ENCODE measurements around the gene SIRT6. TPM values are rescaled to one million over a fixed set of nuclear protein-coding genes. Genes with fewer than 3 reads are reported as not detected.

Gene SIRT6
- total and polyA plus RNA-seq, 9 of the 15 experiments (the other 6 are each of a cell fraction or from before 2014, with no cell fraction given): 1.4 to 41.1 (median 10.2) TPM

DNA sequence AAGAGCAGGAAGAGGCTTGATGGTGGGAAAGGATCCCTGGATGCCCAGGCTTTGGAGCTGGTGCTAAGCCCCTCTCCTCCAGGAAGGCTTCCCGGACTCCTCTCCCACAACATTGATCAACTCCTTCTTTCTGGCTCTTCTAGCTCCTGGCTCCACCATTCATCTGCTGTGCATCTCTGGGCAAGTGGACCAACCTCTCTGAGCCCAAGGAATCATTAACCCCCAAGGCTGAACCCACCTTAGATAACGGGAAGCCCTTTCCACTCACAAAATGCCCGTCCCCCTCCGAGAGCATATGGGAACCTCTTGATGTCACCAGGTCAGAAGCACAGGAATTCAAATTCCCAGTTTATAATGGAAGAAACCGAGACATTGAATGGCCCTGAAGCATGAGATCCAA is 5.2 kb downstream of the SIRT6 start:
- FAIRE-seq: no peak
- ChIA-PET POLR2A (interaction anchor here (0.7 kb wide), 2 partner anchors 11 to 38 kb away, joined by 3 read pairs; no protein-coding TSS in a partner anchor), CTCF (ENCODE audit: low intra/inter-chr PET ratio) (no interaction called here)
- TF ChIP-seq BCOR (IDR thresholded peaks at IDR 0.05) (peak; percentile 89), ZFP36 (IDR thresholded peaks at IDR 0.05; ENCODE audit: low read depth, low read length, partially characterized antibody) (peak; percentile 93), SMARCA5 (IDR thresholded peaks at IDR 0.05) (peak; percentile 71), HDAC2 (IDR thresholded peaks at IDR 0.05) (0 out of 2 replicates have a peak, but pooled peaks have one; percentile 46), RBM25 (IDR thresholded peaks at IDR 0.05; ENCODE audit: low read depth, low read length, severe bottlenecking) (peak; percentile 86), ZNF445 (CRISPR knock-in tag; IDR thresholded peaks at IDR 0.05; ENCODE audit: low read depth) (no peak), PTBP1 (IDR thresholded peaks at IDR 0.05; ENCODE audit: low read depth, low read length) (peak; percentile 49; the same call in 1 of the 2 replicates)
- TF ChIP-seq, protein P1, sequence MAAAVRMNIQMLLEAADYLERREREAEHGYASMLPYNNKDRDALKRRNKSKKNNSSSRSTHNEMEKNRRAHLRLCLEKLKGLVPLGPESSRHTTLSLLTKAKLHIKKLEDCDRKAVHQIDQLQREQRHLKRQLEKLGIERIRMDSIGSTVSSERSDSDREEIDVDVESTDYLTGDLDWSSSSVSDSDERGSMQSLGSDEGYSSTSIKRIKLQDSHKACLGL (CRISPR knock-in tag; IDR thresholded peaks at IDR 0.05; ENCODE audit: borderline replicate concordance, poor library complexity, severe bottlenecking): no peak
- Histone ChIP-seq H3K9ac (ENCODE audit: insufficient read depth in 1 of 2, low read depth in 2 of 2, low read length in 2 of 2) (no peak overlapping the region), H3K4me1 (replicated peaks in 1 of 2; ENCODE audit: control insufficient read depth in 2 of 2, insufficient read depth in 2 of 2, low read length in 2 of 2) (peaks cover 12 to 59% of the 10 kb centered on the region in 2 experiments), H2AFZ (ENCODE audit: low read depth, low read length) (no peak overlapping the region), H3K79me2 (ENCODE audit: control insufficient read depth, insufficient read depth, low read length) (peaks cover 16% of the 10 kb centered on the region), H3K4me3 (no peak overlapping the region), H3K27me3 (ENCODE audit: control insufficient read depth in 2 of 2, insufficient read depth in 2 of 2, low read length in 2 of 2) (peaks cover 0 to 6% of the 10 kb centered on the region in 2 experiments; a peak in 2 of 5 replicates), H3K4me2 (ENCODE audit: insufficient read depth, low read length) (no peak overlapping the region), H3K9me1 (ENCODE audit: control insufficient read depth, insufficient read depth, low read length) (peaks cover 6% of the 10 kb centered on the region), H3K9me3 (replicated peaks; ENCODE audit: control insufficient read depth, insufficient read depth, low read depth, low read length) (no peaks in the 10 kb centered on the region), H3K27ac (ENCODE audit: extremely low read depth, low read depth, low read length) (no peak overlapping the region), H3K36me3 (ENCODE audit: control insufficient read depth, insufficient read depth, low read length) (peaks cover 30% of the 10 kb centered on the region; the same call in 1 of the 3 replicates), H4K20me1 (replicated peaks; ENCODE audit: control insufficient read depth, insufficient read depth, low read length) (peaks cover 15% of the 10 kb centered on the region; the same call in 1 of the 2 replicates)
- in situ Hi-C loops (cut with MboI): no loop called here
- no peak for ATAC-seq
- DNase-seq (ENCODE audit: extremely low read depth in 1 of 4, low spot score in 3 of 4): no peak
- WGBS (ENCODE audit: insufficient coverage, low coverage, missing lambda C conversion rate): 95% methylated on average over 4 of the region's 5 CpGs
- no TSS peak for BruUV-seq (replicated peaks)
- intact Hi-C loops (cut with micrococcal nuclease): no loop called here

Measured in K562 (cell line).